SK-N-SH (cell line): ENCODE results near the gene SNAP29. TPM values are rescaled to one million over a fixed set of nuclear protein-coding genes. Genes with fewer than 3 reads are reported as not detected.

ENCODE experiments used
- CTCF ChIA-PET: fragments of 300-600, 350-600 bp; formaldehyde crosslinking; extraction: SDS; loops from one replicate; lab custom pipeline; 2021; lab: Yijun Ruan, JAX
- POLR2A ChIA-PET: fragments of 350-600 bp; sonication (Branson Sonifier 250); formaldehyde crosslinking; extraction: SDS; loops from one replicate; lab custom pipeline; 2020; ENCODE audit warnings: antibody characterized with exemption, inconsistent platforms; lab: Yijun Ruan, JAX
- DNase-seq: peaks from one replicate; pipeline ENCODE4 v3.0.0; 2012
- H2AFZ ChIP-seq: fragments of 200-600 bp; sonication (generic); 2 replicates; pipeline ENCODE4 v1.8.1; 2016; ENCODE audit warnings: antibody characterized with exemption, mild to moderate bottlenecking, low read depth
- H3F3A ChIP-seq: fragments of 200-600 bp; sonication (generic); replicated peaks from 2 replicates; pipeline ENCODE3; 2016; ENCODE audit warnings: antibody characterized with exemption, mild to moderate bottlenecking; ENCODE audit not compliant: insufficient read depth
- H3K27ac ChIP-seq, 2 experiments: fragments of 200-500 bp in 1 of 2; fragments of 200-600 bp in 1 of 2; sonication (Bioruptor generic) in 1 of 2; sonication (generic), shearing (Covaris generic) in 1 of 2; 2 replicates each; pipeline versions ENCODE4 v1.5.1 to v1.6.1; 2014 to 2016; ENCODE audit warnings: low read depth in 2 of 2, inconsistent platforms in 1 of 2, low read length in 1 of 2, mild to moderate bottlenecking in 1 of 2, mixed read lengths in 1 of 2
- H3K27me3 ChIP-seq: fragments of 200-600 bp; sonication (generic), shearing (Covaris generic); 2 replicates; pipeline ENCODE4 v1.6.1; 2016; ENCODE audit warnings: mixed run types; ENCODE audit not compliant: insufficient read depth
- H3K36me3 ChIP-seq, 2 experiments: fragments of 200-500 bp in 1 of 2; fragments of 200-600 bp in 1 of 2; sonication (Bioruptor generic) in 1 of 2; sonication (generic) in 1 of 2; replicated peaks in 1 of 2; 2 replicates each; pipeline versions ENCODE3 to v1.5.1; 2014 to 2016; ENCODE audit warnings: low read length in 1 of 2, mild to moderate bottlenecking in 1 of 2; ENCODE audit not compliant: insufficient read depth in 2 of 2, control insufficient read depth in 1 of 2
- H3K4me1 ChIP-seq, 2 experiments: fragments of 200-500 bp in 1 of 2; fragments of 200-600 bp in 1 of 2; sonication (Bioruptor generic) in 1 of 2; sonication (generic), shearing (Covaris generic) in 1 of 2; 2 replicates each; pipeline versions ENCODE4 v1.5.1 to v1.6.1; 2014 to 2016; ENCODE audit warnings: low read depth in 1 of 2, low read length in 1 of 2, mixed run types in 1 of 2; ENCODE audit not compliant: insufficient read depth in 2 of 2, control insufficient read depth in 1 of 2
- H3K4me2 ChIP-seq: fragments of 200-600 bp; sonication (generic), shearing (Covaris generic); 2 replicates; pipeline ENCODE4 v1.6.1; 2017; ENCODE audit warnings: mixed run types
- H3K4me3 ChIP-seq, 2 experiments: fragments of 200-500 bp in 1 of 2; fragments of 200-600 bp in 1 of 2; sonication (Bioruptor generic) in 1 of 2; sonication (generic), shearing (Covaris generic) in 1 of 2; 2 replicates each; pipeline versions ENCODE4 v1.5.1 to v1.8.1; 2014 to 2016; ENCODE audit warnings: low read depth in 2 of 2, inconsistent platforms in 1 of 2, low read length in 1 of 2, mild to moderate bottlenecking in 1 of 2, mixed read lengths in 1 of 2, moderate library complexity in 1 of 2
- H3K79me2 ChIP-seq: fragments of 200-600 bp; sonication (generic); 2 replicates; pipeline ENCODE4 v1.8.1; 2017; ENCODE audit warnings: mild to moderate bottlenecking; ENCODE audit not compliant: insufficient read depth
- H3K9ac ChIP-seq: fragments of 200-600 bp; sonication (generic); 2 replicates; pipeline ENCODE4 v1.6.1; 2017; ENCODE audit warnings: mixed run types
- H3K9me2 ChIP-seq: fragments of 200-600 bp; sonication (generic); 2 replicates; pipeline ENCODE4 v1.6.1; 2017; ENCODE audit warnings: mixed run types
- H3K9me3 ChIP-seq: fragments of 200-600 bp; sonication (generic); 2 replicates; pipeline ENCODE4 v1.6.1; 2017; ENCODE audit warnings: mixed run types, mild to moderate bottlenecking, moderate library complexity
- H4K20me1 ChIP-seq: fragments of 200-600 bp; sonication (generic); 2 replicates; pipeline ENCODE4 v1.6.1; 2017; ENCODE audit warnings: mild to moderate bottlenecking, mixed run types; ENCODE audit not compliant: insufficient read depth
- ELF1 ChIP-seq: IDR thresholded peaks from 2 replicates; pipeline ENCODE4 v1.4.0; 2012
- FOXJ3 ChIP-seq: sonication (generic); formaldehyde crosslinking; IDR thresholded peaks from 2 replicates; pipeline ENCODE4 v1.5.1; 2020; ENCODE audit warnings: mild to moderate bottlenecking, missing genetic modification reagents
- GABPA ChIP-seq: IDR thresholded peaks from 2 replicates; pipeline ENCODE4 v1.4.0; 2012; ENCODE audit warnings: low read depth, mild to moderate bottlenecking
- GATA2 ChIP-seq: sonication (generic); formaldehyde crosslinking; IDR thresholded peaks from 2 replicates; pipeline ENCODE4 v1.5.0; 2020; ENCODE audit warnings: mild to moderate bottlenecking, missing genetic modification reagents
- JUND ChIP-seq: IDR thresholded peaks from 2 replicates; pipeline ENCODE4 v1.4.0; 2012
- MXI1 ChIP-seq: IDR thresholded peaks from 2 replicates; pipeline ENCODE4 v1.6.1; 2012; ENCODE audit warnings: mild to moderate bottlenecking, low read depth, low read length, improper control_type of control experiment
- RCOR1 ChIP-seq: fragments of 150-350 bp; IDR thresholded peaks from 2 replicates; pipeline ENCODE4 v1.6.1; 2017; ENCODE audit warnings: antibody characterized with exemption, low read length
- RFX5 ChIP-seq: IDR thresholded peaks from 2 replicates; pipeline ENCODE4 v1.6.1; 2012; ENCODE audit warnings: mild to moderate bottlenecking, improper control_type of control experiment, low read length
- SMC3 ChIP-seq: IDR thresholded peaks from 2 replicates; pipeline ENCODE4 v1.6.1; 2012; ENCODE audit warnings: low read depth, low read length, improper control_type of control experiment
- TAF1 ChIP-seq: IDR thresholded peaks from 2 replicates; pipeline ENCODE4 v1.6.1; 2012; ENCODE audit warnings: low read depth, mild to moderate bottlenecking, low read length, moderate library complexity, borderline replicate concordance
- TEAD4 ChIP-seq: IDR thresholded peaks from 2 replicates; pipeline ENCODE4 v1.4.0; 2012; ENCODE audit warnings: mild to moderate bottlenecking, borderline replicate concordance; ENCODE audit not compliant: insufficient read depth
- USF2 ChIP-seq: fragments of 150-350 bp; IDR thresholded peaks from 2 replicates; pipeline ENCODE4 v1.6.1; 2017; ENCODE audit warnings: antibody characterized with exemption, low read length, low read depth, borderline replicate concordance
- WGBS: methylation state at CpG from one replicate; pipeline ENCODE4 v1.1.6; 2017; ENCODE audit warnings: low lambda C conversion rate; 5-methylcytosine and 5-hydroxymethylcytosine counted together
- polyA plus RNA-seq, 3 experiments: library from polyadenylated mRNA; depleted of rRNA; stranded (reverse); fragments of >200 nt; gene quantifications; 2 replicates each; pipeline ENCODE4 v1.2.3, GENCODE V29; 2012
- TF ChIP-seq, protein P1 (sequence below): fragments of 200-600 bp; sonication (generic); IDR thresholded peaks from 2 replicates; pipeline ENCODE4 v1.6.1; 2017; ENCODE audit warnings: antibody characterized with exemption, mild to moderate bottlenecking, moderate library complexity
- TF ChIP-seq, protein P2 (sequence below): IDR thresholded peaks from 2 replicates; pipeline ENCODE4 v1.4.0; 2012; ENCODE audit warnings: low read depth, borderline replicate concordance

SNAP29 gene
- polyA plus RNA-seq, 1 of the 3 experiments (the other 2 are of a cell fraction): 37.3 TPM

DNA sequence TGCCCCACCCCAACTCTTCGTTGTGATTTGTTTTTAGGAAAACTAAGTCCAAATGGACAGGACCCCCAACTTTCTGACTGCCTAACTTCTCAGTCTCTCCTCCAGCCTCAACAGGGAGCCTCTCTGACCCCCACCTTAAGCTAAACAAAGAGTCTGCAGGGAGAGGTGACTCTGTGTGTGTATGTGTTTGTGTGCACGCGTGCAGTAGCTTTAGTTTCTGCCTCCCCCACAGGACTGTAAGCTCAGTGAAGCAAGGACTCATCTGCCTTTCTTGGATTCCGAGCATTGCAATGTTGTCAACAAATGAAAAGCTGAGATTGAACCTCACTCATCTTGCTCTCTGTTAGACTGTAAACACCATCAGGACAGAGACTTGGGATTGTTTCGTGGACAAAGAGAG lies 7.9 kb downstream of the SNAP29 start:
- ChIA-PET POLR2A (interaction anchor here (0.6 to 2.6 kb wide), 2 partner anchors 14 to 19 kb away, joined by 3 to 15 read pairs; no protein-coding TSS in a partner anchor), CTCF (interaction anchor here (1.4 to 4.7 kb wide), 4 partner anchors 19 to 63 kb away, joined by 5 to 16 read pairs (median 12); partner anchors contain the start of gene CRKL)
- DNase-seq: no peak
- Histone ChIP-seq H3K9me3 (no peaks in the 10 kb centered on the region), H3K9me2 (no peaks in the 10 kb centered on the region), H3K4me3 (no peak overlapping the region), H3K9ac (no peak overlapping the region), H2AFZ (no peak overlapping the region), H3K79me2 (peaks cover 4% of the 10 kb centered on the region; the same call in 1 of the 2 replicates), H3K27ac (peak overlapping the region in 1 of 2 experiments; percentile 94; a peak in 2 of 4 replicates), H3K36me3 (peaks cover 14 to 17% of the 10 kb centered on the region in 2 experiments), H3K4me2 (no peak overlapping the region), H3K4me1 (peaks cover 0 to 37% of the 10 kb centered on the region in 2 experiments; a peak in 2 of 4 replicates), H3F3A (no peaks in the 10 kb centered on the region), H4K20me1 (no peaks in the 10 kb centered on the region), H3K27me3 (no peaks in the 10 kb centered on the region)
- TF ChIP-seq FOXJ3 (CRISPR knock-in tag): no peak
- TF ChIP-seq, protein P1, sequence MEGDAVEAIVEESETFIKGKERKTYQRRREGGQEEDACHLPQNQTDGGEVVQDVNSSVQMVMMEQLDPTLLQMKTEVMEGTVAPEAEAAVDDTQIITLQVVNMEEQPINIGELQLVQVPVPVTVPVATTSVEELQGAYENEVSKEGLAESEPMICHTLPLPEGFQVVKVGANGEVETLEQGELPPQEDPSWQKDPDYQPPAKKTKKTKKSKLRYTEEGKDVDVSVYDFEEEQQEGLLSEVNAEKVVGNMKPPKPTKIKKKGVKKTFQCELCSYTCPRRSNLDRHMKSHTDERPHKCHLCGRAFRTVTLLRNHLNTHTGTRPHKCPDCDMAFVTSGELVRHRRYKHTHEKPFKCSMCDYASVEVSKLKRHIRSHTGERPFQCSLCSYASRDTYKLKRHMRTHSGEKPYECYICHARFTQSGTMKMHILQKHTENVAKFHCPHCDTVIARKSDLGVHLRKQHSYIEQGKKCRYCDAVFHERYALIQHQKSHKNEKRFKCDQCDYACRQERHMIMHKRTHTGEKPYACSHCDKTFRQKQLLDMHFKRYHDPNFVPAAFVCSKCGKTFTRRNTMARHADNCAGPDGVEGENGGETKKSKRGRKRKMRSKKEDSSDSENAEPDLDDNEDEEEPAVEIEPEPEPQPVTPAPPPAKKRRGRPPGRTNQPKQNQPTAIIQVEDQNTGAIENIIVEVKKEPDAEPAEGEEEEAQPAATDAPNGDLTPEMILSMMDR: no peak
- TF ChIP-seq ELF1: no peak
- TF ChIP-seq TEAD4: no peak
- TF ChIP-seq GATA2 (CRISPR knock-in tag): no peak
- no peak for TF ChIP-seq TAF1
- TF ChIP-seq RCOR1: no peak
- no peak for TF ChIP-seq SMC3
- TF ChIP-seq JUND: no peak
- TF ChIP-seq RFX5: no peak
- TF ChIP-seq USF2: no peak
- TF ChIP-seq MXI1: no peak
- TF ChIP-seq GABPA: no peak
- TF ChIP-seq, protein P2, sequence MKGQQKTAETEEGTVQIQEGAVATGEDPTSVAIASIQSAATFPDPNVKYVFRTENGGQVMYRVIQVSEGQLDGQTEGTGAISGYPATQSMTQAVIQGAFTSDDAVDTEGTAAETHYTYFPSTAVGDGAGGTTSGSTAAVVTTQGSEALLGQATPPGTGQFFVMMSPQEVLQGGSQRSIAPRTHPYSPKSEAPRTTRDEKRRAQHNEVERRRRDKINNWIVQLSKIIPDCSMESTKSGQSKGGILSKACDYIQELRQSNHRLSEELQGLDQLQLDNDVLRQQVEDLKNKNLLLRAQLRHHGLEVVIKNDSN: no peak
- WGBS: 86% methylated on average over 5 of the region's 5 CpGs
